HG03521 (cell line): Measurements from ENCODE around the gene PITPNM3.

ENCODE experiments used
- ATAC-seq: cut with Tn5 transposase; IDR thresholded peaks from one replicate; pipeline ENCODE4 v1.9.1; 2021; ENCODE audit warnings: mild to moderate bottlenecking, moderate library complexity; ENCODE audit not compliant: unreplicated experiment

Gene PITPNM3

DNA sequence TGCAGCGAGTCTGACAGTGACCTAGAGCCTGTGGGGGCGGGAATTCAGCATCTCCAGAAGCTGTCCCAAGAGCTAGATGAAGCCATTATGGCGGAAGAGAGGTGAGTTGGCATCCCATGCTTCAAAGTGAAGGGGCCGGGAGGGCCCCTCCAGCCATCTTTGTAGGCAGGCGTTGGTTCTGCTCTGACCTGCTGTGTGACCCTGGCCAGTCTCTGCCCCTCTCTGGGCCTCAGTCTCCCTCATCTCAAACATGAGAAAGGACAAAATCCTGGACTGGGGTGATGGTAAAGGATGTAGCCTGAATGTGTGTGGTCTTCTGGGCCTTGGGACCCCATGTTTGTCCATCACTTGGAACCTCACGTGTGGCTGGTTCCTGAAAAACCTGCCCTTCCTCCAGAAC is 107.0 kb downstream of the PITPNM3 start:
- no peak for ATAC-seq

DNA sequence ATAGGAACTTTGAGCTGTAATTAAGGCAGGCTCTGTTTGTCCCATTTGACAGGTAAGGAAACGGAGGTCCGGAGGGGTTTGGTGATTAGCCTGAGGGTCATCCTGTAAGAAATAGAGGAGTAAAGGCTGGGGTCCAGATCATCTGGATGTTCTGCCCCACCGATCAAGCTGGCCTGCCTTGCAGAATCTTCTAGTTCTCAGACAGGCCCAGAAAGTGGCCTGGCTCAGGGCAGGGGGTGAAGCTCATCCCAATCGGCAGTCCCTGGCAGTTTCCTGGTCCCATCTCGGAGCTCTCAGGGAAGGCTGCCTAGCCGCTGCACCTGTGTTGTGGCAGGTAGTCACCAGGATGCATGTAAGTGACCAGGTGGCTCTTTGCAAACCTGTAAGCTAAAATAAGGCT is 107.9 kb downstream of the PITPNM3 start:
- ATAC-seq = no peak

DNA sequence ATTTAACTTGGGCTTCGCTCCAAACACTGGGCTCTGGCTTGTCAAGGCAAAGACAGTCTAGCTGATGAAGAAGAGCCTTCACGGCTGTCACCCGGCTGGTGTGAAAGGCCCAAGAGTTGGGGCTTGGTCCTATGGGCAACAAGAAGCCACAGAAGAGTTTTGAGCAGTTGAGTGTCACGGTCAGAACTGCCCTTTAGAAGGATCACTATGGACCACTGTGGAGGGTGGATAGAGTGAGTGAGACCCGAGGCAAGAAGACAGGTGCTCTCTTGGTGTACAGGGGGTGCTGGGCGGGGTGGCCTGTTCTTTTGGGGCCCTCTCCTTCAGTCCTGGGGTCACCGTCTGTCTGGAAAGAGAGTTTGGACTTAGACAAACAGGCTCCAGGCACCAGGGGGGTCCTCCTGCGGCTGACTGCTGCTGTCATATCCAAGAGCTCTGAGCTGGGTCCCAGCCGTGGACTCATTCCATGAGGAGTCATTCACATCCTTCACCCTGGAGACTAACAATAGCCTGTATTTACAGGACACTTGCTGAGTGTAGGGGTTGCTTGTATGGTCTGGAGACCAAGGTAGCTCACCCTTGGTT is 109.7 kb downstream of the PITPNM3 start:
- ATAC-seq = no peak

DNA sequence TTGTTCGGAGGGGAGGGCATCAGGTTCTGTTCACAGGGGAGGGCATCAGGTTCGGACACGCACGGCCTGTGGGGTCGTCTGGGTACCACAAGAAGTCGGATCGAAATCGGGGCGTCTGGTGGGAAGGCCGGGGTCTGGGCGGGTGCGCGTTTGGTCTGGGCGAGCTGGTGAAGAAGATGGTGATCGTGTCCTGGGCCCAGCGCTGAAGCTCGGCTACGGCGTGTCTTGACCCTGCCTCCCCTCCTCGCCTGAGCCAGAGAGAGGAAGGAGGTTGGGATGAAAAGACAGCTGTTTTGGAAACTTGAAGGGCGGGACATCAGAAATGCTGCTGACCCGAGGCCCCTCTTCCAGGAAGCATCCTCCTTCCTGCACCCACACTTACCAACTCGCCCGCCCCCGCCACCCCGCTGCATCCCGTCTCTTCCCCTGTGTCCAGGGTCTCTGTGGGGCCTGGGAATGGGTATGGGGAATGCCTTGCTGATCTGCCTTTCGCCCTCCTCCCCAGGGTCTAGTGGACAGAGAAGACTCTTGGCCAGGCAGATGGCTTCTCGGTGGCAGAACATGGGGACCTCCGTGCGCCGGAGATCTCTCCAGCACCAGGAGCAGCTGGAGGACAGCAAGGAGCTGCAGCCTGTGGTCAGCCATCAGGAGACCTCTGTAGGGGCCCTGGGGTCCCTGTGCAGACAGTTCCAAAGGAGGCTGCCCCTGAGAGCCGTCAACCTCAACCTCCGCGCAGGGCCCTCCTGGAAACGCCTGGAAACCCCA is 111.6 kb downstream of the PITPNM3 start:
- no peak for ATAC-seq

DNA sequence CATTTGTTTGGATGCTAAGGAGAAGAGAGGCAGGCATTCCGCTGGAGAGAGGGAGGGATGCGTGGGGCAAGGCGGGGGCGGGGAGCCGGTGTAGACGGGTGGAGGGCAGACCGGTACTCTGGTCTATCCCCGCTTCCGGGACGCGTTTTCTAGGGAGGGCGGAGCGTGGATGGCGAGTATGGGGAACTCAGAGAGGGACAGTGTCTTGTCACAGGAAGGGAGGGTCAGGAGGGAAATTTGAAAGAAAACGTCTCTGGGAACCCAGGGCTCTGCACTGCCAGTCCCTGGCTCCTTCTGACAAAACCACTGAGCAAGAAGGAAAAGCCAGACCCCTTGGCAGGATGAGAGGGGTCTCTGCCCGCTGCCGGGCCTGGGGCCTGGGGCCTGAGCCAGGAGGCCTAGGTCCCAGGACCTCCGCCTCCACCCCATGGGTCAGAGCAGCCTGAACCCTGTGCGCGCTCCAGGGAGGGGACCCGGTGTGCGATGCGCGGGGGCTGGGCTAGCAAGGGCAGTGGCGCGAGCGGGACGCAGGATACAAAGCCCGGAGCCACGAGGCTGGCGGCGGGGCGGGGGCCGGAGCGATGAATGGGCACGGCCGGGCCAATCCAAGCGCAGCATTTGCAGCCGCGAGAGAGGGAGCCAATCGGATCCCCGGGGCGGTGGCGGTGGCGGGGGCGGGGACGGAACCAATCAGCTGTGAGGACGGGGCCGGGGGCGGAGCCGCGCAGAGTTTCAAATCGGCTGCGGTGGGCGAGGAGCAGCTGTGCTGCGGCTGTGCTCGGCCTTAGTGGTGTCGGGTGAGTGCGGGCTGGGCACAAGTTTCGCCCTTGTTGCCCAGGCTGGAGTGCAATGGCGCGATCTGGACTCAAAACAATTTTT is 112.4 kb downstream of the PITPNM3 start, which contains the start of gene PIMREG:
Gene PIMREG (plus strand): TSS at position 764 of the 879 bp plus-strand sequence. CDS start 656 bp downstream, outside the sequence.
- ATAC-seq = peak; percentile 86

DNA sequence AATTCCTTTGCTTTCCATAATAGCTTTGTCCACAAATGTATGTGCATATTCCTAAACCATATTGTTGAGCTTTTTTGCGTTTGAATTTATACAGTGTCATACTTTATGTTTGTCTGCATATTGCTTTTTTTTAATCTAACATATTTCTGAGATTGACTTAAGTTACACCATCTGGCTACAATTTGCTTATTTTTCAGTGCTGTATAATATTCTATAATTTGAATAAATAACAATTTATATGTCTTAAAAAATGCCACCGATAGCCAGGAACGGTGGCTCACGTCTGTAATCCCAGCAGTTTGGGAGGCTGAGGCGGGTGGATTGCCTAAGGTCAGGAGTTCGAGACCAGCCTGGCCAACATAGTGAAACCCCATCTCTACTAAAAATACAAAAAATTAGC is 113.6 kb downstream of the PITPNM3 start:
- ATAC-seq = no peak

DNA sequence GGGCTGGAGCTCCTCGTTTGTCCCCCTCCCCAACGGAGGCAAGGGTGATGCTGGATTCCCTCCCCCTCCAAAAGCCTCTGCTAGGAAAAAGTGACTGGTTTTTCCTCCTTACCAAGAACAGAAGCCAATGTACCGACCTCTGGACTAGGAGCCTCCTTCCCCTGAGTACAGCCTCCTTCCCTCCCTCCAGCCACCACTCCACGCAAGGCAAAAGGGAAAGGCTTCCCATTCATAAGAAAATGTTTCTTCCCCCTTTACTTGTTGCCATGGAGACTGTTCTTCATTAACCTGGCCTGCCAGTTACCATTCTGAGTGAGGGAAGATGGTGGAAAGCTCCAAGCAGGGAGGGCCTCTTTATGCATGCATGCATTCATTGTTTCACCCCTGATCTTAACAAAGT is 116.4 kb downstream of the PITPNM3 start:
- ATAC-seq = no peak

DNA sequence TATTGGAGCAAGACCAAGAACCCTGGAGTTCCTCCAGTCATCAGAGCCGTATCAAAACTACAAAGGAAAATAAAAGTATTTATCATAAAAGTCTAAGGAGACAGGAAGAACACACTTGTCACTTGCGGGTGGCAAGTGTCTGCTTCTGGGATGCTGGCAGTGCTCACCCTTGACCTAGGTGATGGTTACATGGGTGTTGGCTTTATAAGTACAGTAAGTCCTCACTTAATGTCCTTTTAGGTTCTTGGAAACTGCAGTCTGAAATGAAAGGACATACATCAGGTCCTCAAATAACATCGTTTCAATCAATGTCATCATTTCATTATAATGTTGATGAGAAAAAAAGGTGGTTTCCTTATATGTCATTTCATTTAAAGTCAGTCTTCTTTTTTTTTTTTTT is 118.4 kb downstream of the PITPNM3 start:
- no peak for ATAC-seq

DNA sequence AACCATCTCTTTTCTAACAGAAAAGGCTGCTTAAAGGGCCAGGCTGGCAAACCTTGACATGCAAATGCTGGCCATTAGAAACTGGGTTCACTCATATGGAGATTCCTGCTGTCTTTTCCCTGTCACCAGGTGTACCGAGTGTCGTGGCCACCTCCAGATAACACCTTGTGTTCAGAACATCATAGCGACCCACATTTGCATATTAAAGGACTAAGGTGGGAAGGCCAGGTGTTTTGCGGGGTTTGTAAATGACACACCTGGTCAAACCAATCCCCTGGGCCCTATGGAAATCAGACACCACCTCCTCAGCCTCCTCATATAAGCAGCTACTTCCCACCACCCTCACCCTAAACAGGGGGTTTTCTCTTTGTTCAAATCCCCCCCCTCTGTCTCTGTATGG is 118.9 kb downstream of the PITPNM3 start:
- no peak for ATAC-seq

DNA sequence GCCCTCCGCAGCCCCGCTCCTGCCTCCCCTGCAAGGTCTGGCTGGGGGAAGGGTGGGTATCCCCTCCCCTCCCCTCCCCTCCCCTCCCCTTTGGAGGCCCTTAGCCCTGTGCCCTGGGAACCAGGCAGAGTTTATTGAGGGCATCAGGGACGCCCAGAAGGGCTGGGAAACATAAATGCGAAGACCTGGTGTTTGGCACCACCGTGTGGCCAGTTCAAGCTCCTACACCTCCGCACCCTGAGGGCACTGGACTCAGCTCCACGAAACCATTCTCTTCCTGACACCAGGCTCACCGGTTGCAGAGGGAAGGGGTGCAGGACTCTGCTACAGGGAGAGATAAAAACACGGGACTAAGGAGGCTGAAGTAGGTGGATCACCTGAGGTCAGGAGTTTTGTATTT is 120.4 kb downstream of the PITPNM3 start:
- ATAC-seq = peak; percentile 50

DNA sequence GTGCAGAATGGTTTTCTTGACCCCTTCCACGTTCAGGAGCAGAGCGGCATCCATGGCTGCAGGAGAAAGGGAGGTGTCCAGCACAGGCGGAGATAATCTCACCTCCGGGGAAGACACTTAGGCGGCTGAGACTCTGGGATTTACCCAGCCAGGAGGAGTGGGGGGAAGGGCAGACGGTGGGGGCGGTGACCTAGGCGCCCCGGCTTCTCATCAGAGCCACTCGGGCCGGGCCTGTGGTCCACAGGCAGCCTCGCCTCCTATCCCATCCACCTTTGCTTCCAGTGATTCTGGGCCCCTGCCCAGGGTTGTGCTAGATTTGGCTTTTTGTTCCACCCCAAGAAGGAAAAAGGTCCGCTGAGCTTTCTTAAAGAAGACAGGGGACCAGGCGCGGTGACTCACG is 121.3 kb downstream of the PITPNM3 start, which contains the start of gene AIPL1:
Gene AIPL1 (minus strand): TSS at position 71 of the 400 bp plus-strand sequence. CDS start 17 bp downstream, at position 54.
- ATAC-seq = no peak

DNA sequence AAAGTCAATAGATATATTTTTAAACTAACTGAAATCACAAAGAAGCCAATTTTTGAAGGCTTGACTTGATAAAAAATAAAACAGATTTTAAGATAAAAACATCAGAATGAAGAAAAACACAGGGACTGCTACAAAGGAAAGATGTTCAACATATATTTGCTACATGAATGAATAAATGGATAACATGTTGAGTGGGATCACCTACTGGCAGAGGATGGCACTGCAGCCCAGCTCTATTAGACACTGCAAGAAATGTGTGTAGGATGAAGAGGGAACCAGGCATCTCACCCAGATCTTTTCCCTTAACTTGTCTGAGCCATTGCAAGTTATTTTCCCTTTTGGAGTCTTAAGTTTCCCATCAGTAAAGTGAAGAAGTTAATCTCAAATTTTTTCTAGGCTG is 125.6 kb downstream of the PITPNM3 start:
- ATAC-seq = no peak

DNA sequence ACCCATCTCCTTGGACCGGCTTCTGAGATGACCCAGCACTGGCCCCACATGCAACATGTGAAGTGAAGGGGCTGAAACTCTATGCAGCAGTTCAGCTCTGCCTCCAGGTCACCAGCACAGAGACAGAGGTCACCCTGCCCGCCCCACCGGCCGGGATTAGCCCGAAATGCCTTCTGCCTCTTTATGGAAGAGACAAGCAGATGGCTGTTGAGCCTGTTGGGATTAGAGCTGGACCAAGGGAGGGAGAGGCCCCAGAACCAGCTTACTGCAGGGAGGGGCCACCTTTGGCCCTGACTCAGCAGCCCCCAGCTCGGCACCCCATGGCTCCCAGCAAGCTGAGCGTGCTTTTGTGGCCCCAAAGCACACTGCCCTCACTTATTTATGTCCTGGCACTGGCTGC is 127.1 kb downstream of the PITPNM3 start:
- ATAC-seq = no peak

DNA sequence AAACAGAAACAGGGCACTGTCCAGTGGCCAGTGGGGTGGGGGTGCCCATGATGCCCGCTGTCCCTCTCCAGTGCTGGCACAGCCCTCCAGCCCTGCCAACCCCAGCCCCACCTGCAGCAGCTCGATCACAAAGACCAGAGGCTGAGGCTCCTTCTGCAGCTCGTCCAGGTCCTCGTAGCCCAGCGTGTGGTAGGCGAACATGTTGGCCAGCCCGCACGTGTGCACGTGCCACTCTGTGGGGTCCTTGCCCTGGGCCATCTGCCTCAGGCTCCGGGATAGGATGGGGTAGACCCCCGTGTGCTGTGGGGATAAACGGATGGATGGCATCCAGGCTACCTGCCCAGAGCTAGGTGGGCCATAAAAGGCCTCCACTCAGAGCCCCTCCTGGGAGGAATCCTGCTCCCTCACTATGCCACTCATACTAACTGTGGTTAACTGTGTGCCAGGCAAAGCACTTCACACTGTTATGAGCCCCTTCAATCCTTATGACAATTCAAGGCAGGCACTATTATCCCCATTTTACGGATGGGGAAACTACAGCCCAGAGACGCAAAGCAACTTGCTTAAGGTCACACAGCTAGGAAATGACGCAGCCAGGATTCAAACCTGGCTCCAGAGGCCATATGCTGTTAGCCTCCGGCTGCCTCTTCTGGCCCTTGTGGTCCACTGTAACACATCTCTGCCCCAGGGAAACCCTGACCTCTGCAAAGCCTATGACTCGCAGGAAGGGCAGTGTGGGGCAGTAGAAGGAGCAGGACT is 128.0 kb downstream of the PITPNM3 start:
- ATAC-seq = no peak

DNA sequence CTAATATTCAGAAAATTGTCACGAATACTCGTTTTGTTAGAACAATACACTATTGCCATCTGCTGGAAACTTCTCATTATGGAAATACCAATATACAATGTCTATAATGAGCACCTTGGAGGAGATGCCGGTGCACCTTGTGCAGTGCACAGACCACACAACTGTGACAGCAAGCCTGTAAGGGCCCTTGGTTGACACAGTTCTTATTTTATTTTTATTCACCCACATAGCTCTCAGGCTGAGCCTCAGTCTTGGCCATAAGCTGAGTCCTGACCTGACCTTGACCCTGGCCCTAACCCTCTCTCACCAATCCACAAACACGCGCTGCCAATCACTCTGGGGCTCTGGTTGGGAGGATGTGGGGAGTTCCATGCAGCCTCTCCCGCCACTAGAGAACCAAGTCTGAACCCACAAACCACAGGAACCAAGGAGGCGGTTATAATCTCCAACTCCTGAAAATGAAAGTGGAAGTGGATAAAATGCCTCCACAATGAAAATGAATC is 129.0 kb downstream of the PITPNM3 start:
- ATAC-seq = no peak

DNA sequence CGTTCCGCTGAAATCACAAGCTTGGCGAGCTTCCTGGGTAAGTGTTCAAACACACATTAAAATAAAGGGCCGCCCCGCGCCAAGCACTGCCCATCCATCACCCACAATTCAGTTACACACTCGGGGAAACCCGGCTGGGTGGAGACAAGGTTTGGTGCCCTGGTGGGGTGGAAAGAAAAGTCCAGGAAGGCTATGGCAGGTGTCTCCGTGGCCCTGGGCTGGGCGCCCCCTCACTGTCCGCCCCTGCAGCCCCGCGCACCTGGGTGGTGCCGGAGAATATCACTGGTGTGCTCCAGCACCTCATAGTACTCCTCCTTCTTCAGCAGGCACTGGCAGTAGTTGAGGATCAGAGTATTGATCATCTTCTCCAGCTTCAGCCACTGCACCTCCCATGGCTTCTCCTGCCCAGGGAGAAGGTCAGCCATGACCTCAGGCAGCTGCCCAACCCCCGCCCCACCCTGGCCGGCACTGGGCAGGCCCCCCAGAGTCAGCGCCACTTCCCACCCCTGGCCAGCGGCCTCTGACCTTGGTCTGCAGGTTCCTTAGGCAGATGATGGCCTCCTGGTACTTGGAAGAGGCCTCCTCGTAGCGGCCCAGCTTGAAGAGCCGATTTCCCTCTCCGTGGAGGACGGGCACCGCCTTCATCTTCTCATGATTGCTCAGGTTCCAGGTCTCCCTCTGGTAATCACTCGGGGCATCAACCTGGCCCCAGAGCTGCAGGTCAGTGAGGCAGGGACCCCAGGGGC is 129.8 kb downstream of the PITPNM3 start:
- no peak for ATAC-seq

DNA sequence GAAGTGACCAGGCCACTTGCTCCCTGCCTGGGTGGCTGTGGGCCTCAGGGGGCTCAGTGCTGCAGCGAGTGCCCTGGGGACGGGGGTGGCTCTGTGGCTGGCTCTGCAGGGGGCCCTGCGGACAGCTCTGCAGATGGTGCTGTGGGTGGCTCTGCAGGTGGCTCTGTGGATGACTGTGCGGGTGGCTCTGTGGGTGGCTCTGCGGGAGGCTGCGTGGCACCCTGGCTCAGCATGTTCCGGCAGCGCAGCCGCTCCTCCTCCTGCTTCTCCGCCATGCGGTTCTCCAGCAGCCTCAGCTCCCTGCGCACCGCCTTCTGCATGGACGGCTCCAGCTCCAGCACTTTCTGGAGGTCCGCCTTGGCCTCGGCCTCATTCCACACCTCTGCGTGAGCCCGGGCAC is 130.9 kb downstream of the PITPNM3 start:
- no peak for ATAC-seq

DNA sequence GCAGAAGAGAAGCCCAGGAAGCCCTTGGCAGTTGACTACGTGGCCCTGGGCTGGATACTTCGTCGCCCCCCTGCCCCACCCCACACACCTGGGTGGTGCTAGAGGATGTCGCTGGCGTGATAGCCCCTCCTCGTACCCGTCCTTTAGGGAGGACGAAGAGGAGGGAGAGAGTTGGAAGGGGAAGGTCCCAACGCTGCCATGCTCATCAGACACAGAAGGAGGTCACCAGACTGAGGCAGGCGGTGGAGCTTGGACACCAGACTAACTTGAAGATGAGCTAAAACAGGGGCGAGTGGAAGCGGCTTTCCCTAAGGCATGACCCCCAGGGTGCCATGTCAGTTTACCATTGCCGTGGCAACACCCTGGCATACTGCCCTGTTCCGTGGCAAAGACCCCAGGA is 132.4 kb downstream of the PITPNM3 start:
- no peak for ATAC-seq

DNA sequence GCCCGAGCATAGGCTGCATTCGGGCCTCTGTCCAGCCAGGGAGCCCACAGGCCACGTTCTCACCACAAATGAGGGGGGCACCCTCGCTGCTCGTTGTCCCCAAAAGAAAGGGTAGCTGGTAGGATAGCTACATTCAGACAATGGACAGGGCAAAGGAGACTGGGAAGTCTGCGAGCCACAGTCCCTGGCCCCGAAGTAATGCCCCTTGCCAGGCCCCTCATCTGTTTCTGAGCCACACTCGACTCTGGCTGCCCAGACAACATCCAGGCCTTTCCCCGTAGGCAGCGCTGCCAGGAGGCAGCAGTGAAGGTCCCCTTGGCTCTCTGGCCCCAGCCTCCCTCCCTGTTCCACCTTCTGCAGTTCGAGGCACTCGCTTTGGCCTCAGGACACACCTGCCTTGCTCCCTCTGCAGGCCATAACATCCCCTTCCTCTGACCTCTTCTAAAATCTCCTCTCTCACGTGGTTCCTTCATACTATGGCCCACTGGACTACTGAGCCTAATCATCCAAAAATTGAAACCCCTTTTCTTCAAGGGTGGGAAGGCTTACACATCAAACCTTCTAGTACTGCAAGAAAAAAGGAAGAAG is 133.6 kb downstream of the PITPNM3 start:
- ATAC-seq = no peak
